SK-N-SH treated with all-trans-retinoic acid at 6 μM for 48 hours (cell line): ENCODE data around the gene SENP1.

Experiments used
- ATAC-seq: fragments of 200-7000 bp; cut with Tn5 transposase; 3 replicates; pipeline ENCODE4 v1.9.1; 2020; ENCODE audit warnings: mild to moderate bottlenecking, moderate library complexity
- ARNTL ChIP-seq: fragments of 450-650 bp; formaldehyde crosslinking; IDR thresholded peaks from 2 replicates; pipeline ENCODE4 v1.5.0; 2020; ENCODE audit warnings: low read depth, mild to moderate bottlenecking, moderate library complexity, borderline replicate concordance
- BACH2 ChIP-seq: fragments of 250-450 bp; sonication (Bioruptor Pico); IDR thresholded peaks from 2 replicates; pipeline ENCODE4 v1.9.0; 2021; ENCODE audit warnings: mild to moderate bottlenecking, borderline replicate concordance
- CSDC2 ChIP-seq: fragments of 250-450 bp; sonication (Bioruptor Pico); IDR thresholded peaks from 2 replicates; pipeline ENCODE4 v1.5.0; 2020; ENCODE audit warnings: mild to moderate bottlenecking, moderate library complexity
- GLIS3 ChIP-seq: fragments of 250-450 bp; sonication (Bioruptor Pico); IDR thresholded peaks from 2 replicates; pipeline ENCODE4 v1.5.0; 2020; ENCODE audit warnings: mild to moderate bottlenecking, moderate library complexity
- ISL1 ChIP-seq: fragments of 250-450 bp; sonication (Bioruptor Pico); IDR thresholded peaks from 2 replicates; pipeline ENCODE4 v2.1.2; 2022; ENCODE audit warnings: mild to moderate bottlenecking, moderate library complexity
- OSR1 ChIP-seq: fragments of 250-450 bp; sonication (Bioruptor Pico); IDR thresholded peaks from 2 replicates; pipeline ENCODE4 v1.8.0; 2022; ENCODE audit warnings: moderate library complexity, mild to moderate bottlenecking, inconsistent platforms
- PPARA ChIP-seq: fragments of 250-450 bp; sonication (Bioruptor Pico); IDR thresholded peaks from 2 replicates; pipeline ENCODE4 v1.5.0; 2020; ENCODE audit warnings: mild to moderate bottlenecking, borderline replicate concordance
- SNAI2 ChIP-seq: fragments of 250-450 bp; sonication (Bioruptor Pico); IDR thresholded peaks from 2 replicates; pipeline ENCODE4 v1.5.0; 2020; ENCODE audit warnings: mild to moderate bottlenecking, moderate library complexity
- TCF4 ChIP-seq: fragments of 250-450 bp; sonication (Bioruptor Pico); IDR thresholded peaks from 2 replicates; pipeline ENCODE4 v1.8.0; 2021; ENCODE audit warnings: mild to moderate bottlenecking, moderate library complexity, borderline replicate concordance
- TOX ChIP-seq: fragments of 250-450 bp; sonication (Bioruptor Pico); IDR thresholded peaks from 2 replicates; pipeline ENCODE4 v1.8.0; 2021; ENCODE audit warnings: mild to moderate bottlenecking, moderate library complexity, borderline replicate concordance
- ZC3H10 ChIP-seq: fragments of 250-450 bp; sonication (Bioruptor Pico); IDR thresholded peaks from 2 replicates; pipeline ENCODE4 v1.5.1; 2021; ENCODE audit warnings: mild to moderate bottlenecking, moderate library complexity
- ZFP3 ChIP-seq: fragments of 250-450 bp; sonication (Bioruptor Pico); IDR thresholded peaks from 2 replicates; pipeline ENCODE4 v1.5.0; 2020; ENCODE audit warnings: mild to moderate bottlenecking, moderate library complexity
- ZFP30 ChIP-seq: fragments of 450-650 bp; formaldehyde crosslinking; IDR thresholded peaks from 2 replicates; pipeline ENCODE4 v1.5.0; 2022; ENCODE audit warnings: mild to moderate bottlenecking, moderate library complexity
- ZNF565 ChIP-seq: fragments of 450-650 bp; formaldehyde crosslinking; conservative IDR thresholded peaks from 2 replicates; pipeline ENCODE4 v1.5.0; 2020; ENCODE audit warnings: low read depth, mild to moderate bottlenecking, moderate library complexity
- ZNF70 ChIP-seq: fragments of 450-650 bp; formaldehyde crosslinking; IDR thresholded peaks from 2 replicates; pipeline ENCODE4 v1.5.0; 2020; ENCODE audit warnings: mild to moderate bottlenecking, moderate library complexity
- ZNF8 ChIP-seq: fragments of 450-650 bp; formaldehyde crosslinking; IDR thresholded peaks from 2 replicates; pipeline ENCODE4 v1.5.0; 2020; ENCODE audit warnings: mild to moderate bottlenecking, moderate library complexity
- TF ChIP-seq, protein P1 (sequence below): fragments of 250-450 bp; sonication (Bioruptor Pico); IDR thresholded peaks from 2 replicates; pipeline ENCODE4 v1.5.0; 2020; ENCODE audit warnings: mild to moderate bottlenecking, moderate library complexity
- TF ChIP-seq, protein P2 (sequence below): fragments of 250-450 bp; sonication (Bioruptor Pico); IDR thresholded peaks from 2 replicates; pipeline ENCODE4 v1.5.1; 2020; ENCODE audit warnings: low read depth, mild to moderate bottlenecking, moderate library complexity
- TF ChIP-seq, protein P3 (sequence below): fragments of 250-450 bp; sonication (Bioruptor Pico); IDR thresholded peaks from 2 replicates; pipeline ENCODE4 v1.5.1; 2021; ENCODE audit warnings: mild to moderate bottlenecking, moderate library complexity

SENP1 gene

GRCh38 chr12:48005001-48005749 is 100.7 kb downstream of the SENP1 start:
- ATAC-seq: no peak
- no peak for TF ChIP-seq ZNF70
- no peak for TF ChIP-seq SNAI2 (CRISPR knock-in tag)

- TF ChIP-seq ZC3H10 (CRISPR knock-in tag): no peak
- TF ChIP-seq, protein P1, sequence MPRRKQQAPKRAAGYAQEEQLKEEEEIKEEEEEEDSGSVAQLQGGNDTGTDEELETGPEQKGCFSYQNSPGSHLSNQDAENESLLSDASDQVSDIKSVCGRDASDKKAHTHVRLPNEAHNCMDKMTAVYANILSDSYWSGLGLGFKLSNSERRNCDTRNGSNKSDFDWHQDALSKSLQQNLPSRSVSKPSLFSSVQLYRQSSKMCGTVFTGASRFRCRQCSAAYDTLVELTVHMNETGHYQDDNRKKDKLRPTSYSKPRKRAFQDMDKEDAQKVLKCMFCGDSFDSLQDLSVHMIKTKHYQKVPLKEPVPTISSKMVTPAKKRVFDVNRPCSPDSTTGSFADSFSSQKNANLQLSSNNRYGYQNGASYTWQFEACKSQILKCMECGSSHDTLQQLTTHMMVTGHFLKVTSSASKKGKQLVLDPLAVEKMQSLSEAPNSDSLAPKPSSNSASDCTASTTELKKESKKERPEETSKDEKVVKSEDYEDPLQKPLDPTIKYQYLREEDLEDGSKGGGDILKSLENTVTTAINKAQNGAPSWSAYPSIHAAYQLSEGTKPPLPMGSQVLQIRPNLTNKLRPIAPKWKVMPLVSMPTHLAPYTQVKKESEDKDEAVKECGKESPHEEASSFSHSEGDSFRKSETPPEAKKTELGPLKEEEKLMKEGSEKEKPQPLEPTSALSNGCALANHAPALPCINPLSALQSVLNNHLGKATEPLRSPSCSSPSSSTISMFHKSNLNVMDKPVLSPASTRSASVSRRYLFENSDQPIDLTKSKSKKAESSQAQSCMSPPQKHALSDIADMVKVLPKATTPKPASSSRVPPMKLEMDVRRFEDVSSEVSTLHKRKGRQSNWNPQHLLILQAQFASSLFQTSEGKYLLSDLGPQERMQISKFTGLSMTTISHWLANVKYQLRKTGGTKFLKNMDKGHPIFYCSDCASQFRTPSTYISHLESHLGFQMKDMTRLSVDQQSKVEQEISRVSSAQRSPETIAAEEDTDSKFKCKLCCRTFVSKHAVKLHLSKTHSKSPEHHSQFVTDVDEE (CRISPR knock-in tag): no peak
- TF ChIP-seq, all 23 proteins: peak for 0
- peak; percentile 5 for ATAC-seq
Observed at GRCh38 chr12:48004053-48004941, 101.6 kb downstream of the SENP1 start, which contains the start of gene COL2A1. Gene COL2A1, minus strand, starts transcription at chr12:48004476. Its CDS starts 155 bp downstream, at chr12:48004321.

DNA sequence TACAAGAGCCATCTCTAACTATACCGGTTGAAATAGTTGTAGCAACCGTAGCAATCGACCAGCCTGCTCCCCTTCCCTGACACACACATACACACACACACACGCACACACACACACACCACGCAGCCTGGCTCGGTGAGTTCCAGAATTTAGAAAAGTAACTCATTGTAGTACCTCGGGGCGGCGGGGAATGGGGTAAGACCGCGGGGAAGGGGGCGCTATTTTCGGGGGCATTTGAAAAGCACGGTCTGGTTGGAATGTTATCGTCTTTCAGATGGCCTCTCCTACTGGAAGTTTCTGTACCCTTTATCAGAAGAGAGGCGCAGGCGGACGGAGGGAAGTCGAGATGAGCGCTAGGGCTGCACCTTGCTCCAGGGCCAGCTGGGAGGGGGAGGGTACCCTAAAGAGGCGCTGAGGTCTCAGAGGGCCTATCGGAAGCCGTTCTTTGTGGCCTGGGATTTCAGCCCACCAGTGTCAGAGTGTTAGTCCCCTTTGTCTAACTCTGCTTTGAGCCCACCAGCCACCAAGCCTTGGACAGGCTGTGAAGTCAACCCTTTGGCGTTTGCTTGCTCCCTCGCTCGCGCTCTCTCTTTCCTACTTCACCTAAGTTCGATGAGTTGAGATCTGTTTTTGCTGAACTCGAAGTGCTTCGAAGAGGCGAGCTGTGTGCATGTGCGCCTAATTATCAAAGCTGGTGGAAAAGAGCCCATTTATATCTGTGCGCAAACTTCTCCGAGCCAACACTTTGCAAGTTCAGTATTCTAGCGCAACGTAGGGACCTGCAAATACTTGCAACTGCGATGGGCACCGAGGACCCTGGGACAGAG is 102.4 kb downstream of the SENP1 start:
- ATAC-seq: no peak
- no peak for TF ChIP-seq ZFP30 (CRISPR knock-in tag)
- TF ChIP-seq ZNF565 (CRISPR knock-in tag): no peak
- TF ChIP-seq TCF4 (CRISPR knock-in tag): no peak
- TF ChIP-seq ZNF70: no peak
- TF ChIP-seq GLIS3 (CRISPR knock-in tag): no peak
- TF ChIP-seq, protein P2, sequence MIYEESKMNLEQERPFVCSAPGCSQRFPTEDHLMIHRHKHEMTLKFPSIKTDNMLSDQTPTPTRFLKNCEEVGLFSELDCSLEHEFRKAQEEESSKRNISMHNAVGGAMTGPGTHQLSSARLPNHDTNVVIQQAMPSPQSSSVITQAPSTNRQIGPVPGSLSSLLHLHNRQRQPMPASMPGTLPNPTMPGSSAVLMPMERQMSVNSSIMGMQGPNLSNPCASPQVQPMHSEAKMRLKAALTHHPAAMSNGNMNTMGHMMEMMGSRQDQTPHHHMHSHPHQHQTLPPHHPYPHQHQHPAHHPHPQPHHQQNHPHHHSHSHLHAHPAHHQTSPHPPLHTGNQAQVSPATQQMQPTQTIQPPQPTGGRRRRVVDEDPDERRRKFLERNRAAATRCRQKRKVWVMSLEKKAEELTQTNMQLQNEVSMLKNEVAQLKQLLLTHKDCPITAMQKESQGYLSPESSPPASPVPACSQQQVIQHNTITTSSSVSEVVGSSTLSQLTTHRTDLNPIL (CRISPR knock-in tag): no peak
- TF ChIP-seq SNAI2 (CRISPR knock-in tag): no peak
- no peak for TF ChIP-seq CSDC2 (CRISPR knock-in tag)
- TF ChIP-seq BACH2 (CRISPR knock-in tag): no peak
- TF ChIP-seq ZC3H10 (CRISPR knock-in tag): no peak
- no peak for TF ChIP-seq PPARA (CRISPR knock-in tag)
- no peak for TF ChIP-seq OSR1 (CRISPR knock-in tag)
- TF ChIP-seq ARNTL (CRISPR knock-in tag): no peak
- TF ChIP-seq, protein P1 (CRISPR knock-in tag): no peak
- TF ChIP-seq ZNF8 (CRISPR knock-in tag): no peak
- TF ChIP-seq, all 23 proteins: peak for 0

DNA sequence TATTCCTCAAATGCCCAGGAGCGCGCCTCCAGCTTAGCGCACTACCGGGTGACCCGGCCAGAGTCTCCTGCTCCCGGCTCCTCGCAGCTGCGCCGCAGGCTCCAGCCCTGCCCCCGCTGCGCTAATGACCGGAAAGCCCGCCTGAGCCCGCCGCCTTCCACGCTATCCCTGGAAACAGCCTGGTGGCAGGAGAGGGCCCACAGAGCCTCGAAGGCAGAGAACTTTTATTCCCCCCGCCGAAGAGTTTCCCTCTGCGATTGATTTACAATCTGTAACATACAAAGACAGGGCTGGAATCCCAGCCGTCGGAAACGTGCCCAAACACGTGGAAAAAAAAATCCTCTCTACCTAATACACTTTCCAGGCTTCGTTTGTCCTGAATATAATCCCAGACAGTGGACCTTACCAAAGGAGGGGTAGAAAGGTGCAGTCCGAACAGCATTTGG is 103.1 kb downstream of the SENP1 start:
- peak; percentile 46 for ATAC-seq
- TF ChIP-seq, protein P3, sequence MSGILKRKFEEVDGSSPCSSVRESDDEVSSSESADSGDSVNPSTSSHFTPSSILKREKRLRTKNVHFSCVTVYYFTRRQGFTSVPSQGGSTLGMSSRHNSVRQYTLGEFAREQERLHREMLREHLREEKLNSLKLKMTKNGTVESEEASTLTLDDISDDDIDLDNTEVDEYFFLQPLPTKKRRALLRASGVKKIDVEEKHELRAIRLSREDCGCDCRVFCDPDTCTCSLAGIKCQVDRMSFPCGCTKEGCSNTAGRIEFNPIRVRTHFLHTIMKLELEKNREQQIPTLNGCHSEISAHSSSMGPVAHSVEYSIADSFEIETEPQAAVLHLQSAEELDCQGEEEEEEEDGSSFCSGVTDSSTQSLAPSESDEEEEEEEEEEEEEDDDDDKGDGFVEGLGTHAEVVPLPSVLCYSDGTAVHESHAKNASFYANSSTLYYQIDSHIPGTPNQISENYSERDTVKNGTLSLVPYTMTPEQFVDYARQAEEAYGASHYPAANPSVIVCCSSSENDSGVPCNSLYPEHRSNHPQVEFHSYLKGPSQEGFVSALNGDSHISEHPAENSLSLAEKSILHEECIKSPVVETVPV (CRISPR knock-in tag): no peak
- TF ChIP-seq ISL1 (CRISPR knock-in tag) (no peak), ZFP3 (no peak), ZNF565 (CRISPR knock-in tag) (no peak), ZC3H10 (CRISPR knock-in tag) (no peak), SNAI2 (CRISPR knock-in tag) (no peak), TOX (CRISPR knock-in tag) (no peak), ARNTL (CRISPR knock-in tag) (no peak), ZNF8 (CRISPR knock-in tag) (no peak), CSDC2 (CRISPR knock-in tag) (no peak), PPARA (CRISPR knock-in tag) (no peak), ZFP30 (CRISPR knock-in tag) (no peak), GLIS3 (CRISPR knock-in tag) (no peak), OSR1 (CRISPR knock-in tag) (no peak), TCF4 (CRISPR knock-in tag) (no peak), ZNF70 (no peak)
- TF ChIP-seq, protein P2 (CRISPR knock-in tag): no peak
